HG02840 (cell line): ENCODE data around the gene LUC7L3.
"Not testable (repeated sequence)": the region's sequence is repeated elsewhere in the genome, so short reads cannot be mapped to it uniquely, and the experiment has no call there.

ENCODE experiments used
- ATAC-seq: cut with Tn5 transposase; IDR thresholded peaks from one replicate; pipeline ENCODE4 v1.9.1; 2021; ENCODE audit warnings: mild to moderate bottlenecking, moderate library complexity, moderate number of reproducible peaks; ENCODE audit not compliant: unreplicated experiment, low FRiP score

Gene LUC7L3

GRCh38 chr17:50779747-50780353 lies 60.4 kb downstream of the LUC7L3 start:
- ATAC-seq = no peak

- ATAC-seq = no peak
These were observed 61.8 kb downstream of the LUC7L3 start for GRCh38 chr17:50781167-50781566.

- no peak for ATAC-seq
These were observed 63.8 kb downstream of the LUC7L3 start for GRCh38 chr17:50783193-50783660.

DNA sequence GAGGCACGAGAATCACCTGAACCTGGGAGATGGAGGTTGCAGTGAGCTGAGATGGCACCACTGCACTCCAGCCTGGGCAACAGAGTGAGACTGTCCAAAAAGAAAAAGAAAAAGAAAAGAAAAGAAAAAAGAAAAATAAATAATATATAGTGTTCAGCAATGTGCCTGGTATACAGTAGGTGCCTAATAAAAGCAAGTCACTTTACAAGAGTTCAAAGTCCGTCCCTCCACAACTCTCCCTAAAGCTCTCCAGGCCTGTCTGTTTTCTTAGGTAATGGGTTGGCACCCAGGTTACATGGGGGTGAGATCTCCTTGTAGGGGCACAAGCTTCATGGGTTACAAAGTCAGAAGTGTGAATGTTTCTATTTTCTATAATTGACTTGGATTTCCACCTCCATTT lies 64.5 kb downstream of the LUC7L3 start:
- ATAC-seq = no peak

DNA sequence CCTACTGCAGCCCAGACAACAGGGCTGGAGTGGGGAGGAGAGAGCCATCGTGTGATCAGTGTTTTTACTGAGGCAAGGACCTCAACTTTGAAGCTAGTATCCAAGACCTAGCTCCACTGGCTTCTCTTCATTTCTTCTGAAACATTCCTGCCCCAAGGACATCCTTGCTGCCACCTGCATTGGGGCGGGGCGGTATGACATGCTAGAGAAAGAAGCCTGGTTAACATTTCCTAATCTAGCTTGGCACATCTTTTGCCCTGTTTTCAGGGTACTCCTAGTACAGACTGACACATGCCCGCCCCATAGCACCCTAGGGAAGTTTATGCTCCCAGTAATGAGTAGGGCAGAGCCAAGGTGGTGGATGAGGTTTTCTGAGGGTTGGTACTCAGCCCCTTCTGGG lies 65.7 kb downstream of the LUC7L3 start:
- ATAC-seq = no peak

GRCh38 chr17:50785946-50786570 lies 66.7 kb downstream of the LUC7L3 start:
- ATAC-seq = no peak

- ATAC-seq = no peak
These were observed 67.7 kb downstream of the LUC7L3 start for GRCh38 chr17:50787106-50787505.

- no peak for ATAC-seq
These were observed 71.2 kb downstream of the LUC7L3 start for GRCh38 chr17:50790618-50791017.

DNA sequence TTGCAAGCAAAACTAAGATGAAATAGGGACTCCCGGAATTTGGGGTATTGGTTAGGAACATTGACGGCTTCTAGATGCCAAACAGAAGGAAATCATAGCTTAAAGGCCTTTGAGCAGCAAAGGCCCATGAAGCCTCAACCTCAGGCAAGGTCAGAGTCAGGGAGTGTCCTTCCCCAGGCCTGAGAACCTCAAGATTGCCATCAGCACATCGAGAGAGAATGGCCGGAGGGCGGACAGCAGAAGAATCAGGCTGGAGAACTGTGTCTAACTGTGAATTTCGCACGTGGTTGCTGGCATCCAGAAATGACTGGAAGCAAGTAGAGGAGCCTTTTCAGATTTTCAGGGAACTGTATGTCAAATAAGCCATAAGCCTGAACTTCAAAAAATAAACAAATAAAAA lies 72.7 kb downstream of the LUC7L3 start:
- no peak for ATAC-seq

DNA sequence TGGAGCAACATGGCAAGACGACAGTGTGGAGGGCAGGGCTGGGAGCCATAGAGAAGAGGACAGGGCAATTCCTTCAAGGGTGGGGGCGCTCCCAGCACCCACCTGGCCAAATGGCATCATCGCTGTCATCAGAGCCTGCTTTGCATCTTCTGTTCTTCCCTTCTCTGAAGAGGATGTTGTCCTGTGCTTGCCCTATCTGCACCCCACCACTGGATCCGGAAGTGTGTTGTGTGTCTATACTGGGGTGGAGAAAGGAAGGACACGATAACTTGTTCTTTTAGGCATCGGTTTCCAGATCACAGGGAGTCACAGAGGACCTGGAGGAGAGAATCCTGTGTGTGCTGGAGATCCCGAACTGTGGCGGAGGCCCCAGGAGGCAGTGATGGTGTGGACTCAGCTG lies 73.6 kb downstream of the LUC7L3 start:
- no peak for ATAC-seq

GRCh38 chr17:50794361-50794760 lies 75.0 kb downstream of the LUC7L3 start:
- ATAC-seq = no peak

GRCh38 chr17:50797135-50797810 lies 77.9 kb downstream of the LUC7L3 start:
- ATAC-seq = no peak

GRCh38 chr17:50798424-50799288 lies 79.3 kb downstream of the LUC7L3 start:
- ATAC-seq = no peak

- ATAC-seq = no peak
These were observed 80.2 kb downstream of the LUC7L3 start for GRCh38 chr17:50799582-50799981.

GRCh38 chr17:50800196-50800700 lies 80.8 kb downstream of the LUC7L3 start:
- no peak for ATAC-seq

GRCh38 chr17:50802609-50803571 lies 83.5 kb downstream of the LUC7L3 start:
- no peak for ATAC-seq

GRCh38 chr17:50803676-50804075 lies 84.3 kb downstream of the LUC7L3 start:
- no peak for ATAC-seq

GRCh38 chr17:50804749-50805475 lies 85.5 kb downstream of the LUC7L3 start:
- ATAC-seq = not testable (repeated sequence)

- ATAC-seq = no peak
These were observed 86.1 kb downstream of the LUC7L3 start for GRCh38 chr17:50805486-50805885.
